ENCODE results near the gene ADCY1.

ADCY1 gene

GRCh38 chr7:45593877-45594276 is 19.7 kb downstream of the ADCY1 start:
- no peak for TF ChIP-seq CTCF (IDR thresholded peaks at IDR 0.05; ENCODE audit: low read length, missing control alignments)
- H3K4me3 ChIP-seq (replicated peaks; ENCODE audit: low read depth, low read length), result no peak overlapping the region
- no peak for DNase-seq (ENCODE audit: low read depth)

GRCh38 chr7:45594745-45595535 is 20.8 kb downstream of the ADCY1 start:
- no peak overlapping the region for H3K4me3 ChIP-seq (replicated peaks; ENCODE audit: low read depth, low read length)
- TF ChIP-seq CTCF (IDR thresholded peaks at IDR 0.05; ENCODE audit: low read length, missing control alignments), result no peak
- DNase-seq (ENCODE audit: low read depth), result no peak

GRCh38 chr7:45595809-45596664 is 21.9 kb downstream of the ADCY1 start:
- no peak for DNase-seq (ENCODE audit: low read depth)
- no peak for TF ChIP-seq CTCF (IDR thresholded peaks at IDR 0.05; ENCODE audit: low read length, missing control alignments)
- H3K4me3 ChIP-seq (replicated peaks; ENCODE audit: low read depth, low read length), result no peak overlapping the region

- no peak for DNase-seq (ENCODE audit: low read depth)
- no peak for TF ChIP-seq CTCF (IDR thresholded peaks at IDR 0.05; ENCODE audit: low read length, missing control alignments)
- H3K4me3 ChIP-seq (replicated peaks; ENCODE audit: low read depth, low read length), result no peak overlapping the region
These were observed 22.5 kb downstream of the ADCY1 start for GRCh38 chr7:45596665-45597095.

- TF ChIP-seq CTCF (IDR thresholded peaks at IDR 0.05; ENCODE audit: low read length, missing control alignments), result no peak
- H3K4me3 ChIP-seq (replicated peaks; ENCODE audit: low read depth, low read length), result no peak overlapping the region
- DNase-seq (ENCODE audit: low read depth), result no peak
These were observed 23.3 kb downstream of the ADCY1 start for GRCh38 chr7:45597286-45597984.

GRCh38 chr7:45598886-45599520 is 24.8 kb downstream of the ADCY1 start:
- DNase-seq (ENCODE audit: low read depth), result no peak
- no peak for TF ChIP-seq CTCF (IDR thresholded peaks at IDR 0.05; ENCODE audit: low read length, missing control alignments)
- no peak overlapping the region for H3K4me3 ChIP-seq (replicated peaks; ENCODE audit: low read depth, low read length)

All from fibroblast of pulmonary artery (primary cell).